ENCODE results near the gene AATF.

DNA sequence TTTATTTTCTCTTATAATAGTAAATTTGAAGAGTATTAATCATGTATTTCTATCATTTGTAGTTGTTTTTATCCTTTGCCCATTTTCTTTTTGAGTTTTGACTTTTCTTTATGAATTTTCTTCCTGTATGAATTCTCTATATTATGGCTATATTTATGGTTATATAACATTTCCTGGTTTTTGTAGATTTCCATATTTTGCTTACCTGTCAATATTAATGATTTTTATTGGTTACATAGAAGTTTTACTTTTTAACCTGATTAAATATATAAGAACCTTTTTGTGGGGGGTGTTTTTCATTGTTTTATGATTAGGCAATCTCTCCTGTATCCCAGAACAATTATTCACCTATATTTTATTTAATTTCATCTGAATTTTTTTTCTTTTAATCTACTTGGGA lies 93.2 kb downstream of the AATF start:
- TF ChIP-seq POLR2A (IDR thresholded peaks at IDR 0.05) = no peak
- no peak for TF ChIP-seq CTCF (IDR thresholded peaks at IDR 0.05)
